ENCODE results near the gene PILRB.
"Not testable (repeated sequence)": the region's sequence is repeated elsewhere in the genome, so short reads cannot be mapped to it uniquely, and the experiment has no call there.

GRCh38 chr7:100345288-100345672 lies 12.6 kb upstream of the PILRB start:
- not testable (repeated sequence) for TF ChIP-seq REST (IDR thresholded peaks at IDR 0.05; ENCODE audit: insufficient read depth in 1 of 2, low read depth in 2 of 2, low read length in 1 of 2); CTCF (IDR thresholded peaks at IDR 0.05); POLR2AphosphoS5 (IDR thresholded peaks at IDR 0.05; ENCODE audit: low read depth, low read length); SIN3A (IDR thresholded peaks at IDR 0.05; ENCODE audit: borderline replicate concordance, insufficient read depth, low read depth, low read length); TCF7L2 (IDR thresholded peaks at IDR 0.05; ENCODE audit: low read depth, low read length)
